Upper lobe of left lung (tissue), 4 donors: ENCODE results near the gene PLEKHG3.

Source experiments
- CTCF ChIP-seq, 6 experiments: fragments of 450-650 bp in 4 of 6; fragments of 200-600 bp in 2 of 6; sonication (generic) in 2 of 6; IDR thresholded peaks; one replicate each; pipeline ENCODE4 v1.5.1; 2016 to 2019; ENCODE audit warnings: antibody characterized with exemption in 6 of 6
- EP300 ChIP-seq, 4 donors: sonication (generic); formaldehyde crosslinking; IDR thresholded peaks; one replicate each; pipeline ENCODE4 v1.5.1; 2017; ENCODE audit warnings: antibody characterized with exemption in 4 of 4, control low read depth in 2 of 4
- POLR2AphosphoS5 ChIP-seq, 2 donors: sonication (generic); formaldehyde crosslinking; IDR thresholded peaks; one replicate each; pipeline ENCODE4 v1.5.1; 2017; ENCODE audit warnings: antibody characterized with exemption in 2 of 2

- TF ChIP-seq CTCF (IDR thresholded peaks at IDR 0.05) = no peak
- TF ChIP-seq EP300 (IDR thresholded peaks at IDR 0.05) = no peak
- TF ChIP-seq POLR2AphosphoS5 (IDR thresholded peaks at IDR 0.05) = no peak
Observed at GRCh38 chr14:64799555-64799954, 95.3 kb downstream of the PLEKHG3 start.
